DMS53 treated with DMSO at 0.1 percent for 48 hours (cell line): ENCODE results near the gene PCBP4.

ENCODE experiments used
- DNase-seq: peaks from one replicate; lab custom pipeline; 2025; ENCODE audit not compliant: unreplicated experiment; lab: John Stamatoyannopoulos, UW

The PCBP4 gene

DNA sequence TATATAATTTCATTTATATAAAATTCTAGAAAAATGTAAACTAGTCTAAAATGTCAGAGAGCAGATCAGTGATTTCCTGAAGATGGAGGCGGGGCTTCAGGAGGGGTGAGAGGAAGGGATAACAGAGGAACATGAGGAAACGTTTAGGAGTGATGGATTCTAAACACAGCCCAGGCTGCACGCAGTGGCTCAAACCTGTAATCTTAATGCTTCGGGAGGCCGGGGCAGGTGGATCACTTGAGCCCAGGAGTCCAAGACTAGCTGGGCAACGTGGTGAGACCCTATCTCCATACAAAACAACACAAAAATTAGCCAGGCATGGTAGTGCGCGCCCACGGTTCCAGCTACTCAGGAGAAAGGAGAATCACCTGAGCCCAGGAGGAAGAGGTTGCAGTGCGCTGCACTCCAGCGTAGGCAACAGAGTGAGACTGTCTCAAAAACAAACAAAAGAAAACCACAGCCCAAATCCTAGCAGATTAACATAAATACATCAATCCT is 46.1 kb downstream of the PCBP4 start:
- no peak for DNase-seq

DNA sequence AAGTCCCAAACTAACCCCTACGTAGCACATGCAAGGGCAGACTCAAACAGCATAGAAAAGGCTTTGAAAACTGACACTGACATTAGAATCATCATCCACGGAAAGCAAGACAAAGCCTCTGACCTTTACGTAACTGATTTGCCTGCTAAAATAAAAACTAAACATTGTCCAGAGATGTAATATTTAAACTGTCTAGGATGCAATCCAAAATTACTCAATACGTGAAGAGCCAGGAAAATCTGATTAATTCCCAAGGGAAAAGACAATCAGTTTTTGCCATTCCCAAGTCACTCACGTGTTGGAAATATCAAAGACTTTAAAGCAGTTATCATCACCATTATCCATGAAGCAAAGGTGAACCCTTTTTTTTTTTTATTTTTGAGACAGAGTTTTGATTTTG is 50.8 kb downstream of the PCBP4 start:
- DNase-seq, result no peak

DNA sequence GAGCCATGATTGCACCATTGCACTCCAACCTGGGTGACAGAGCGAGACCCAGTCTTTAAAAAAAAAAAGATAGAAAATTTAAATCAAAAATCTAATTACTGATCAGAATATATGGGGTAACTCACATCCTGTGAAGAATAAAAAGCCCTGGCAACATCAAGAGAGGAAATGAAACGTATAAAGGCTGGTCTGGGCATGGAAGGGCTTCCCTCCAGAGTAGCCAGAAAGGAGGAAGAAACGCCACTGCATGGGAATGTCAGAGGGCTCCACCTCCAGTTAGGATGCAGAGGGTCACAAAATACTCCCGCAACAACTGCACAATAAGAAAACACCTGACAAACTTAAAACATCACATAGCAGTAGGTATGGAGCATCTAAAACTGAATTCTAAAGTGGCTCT is 59.2 kb downstream of the PCBP4 start:
- no peak for DNase-seq
